Measurements from ENCODE around the gene GLI3. TPM values are rescaled to one million over a fixed set of nuclear protein-coding genes. Genes with fewer than 3 reads are reported as not detected.

The GLI3 gene
- total RNA-seq, 2 experiments from 2014 or later, result 0.28 to 0.36 TPM

DNA sequence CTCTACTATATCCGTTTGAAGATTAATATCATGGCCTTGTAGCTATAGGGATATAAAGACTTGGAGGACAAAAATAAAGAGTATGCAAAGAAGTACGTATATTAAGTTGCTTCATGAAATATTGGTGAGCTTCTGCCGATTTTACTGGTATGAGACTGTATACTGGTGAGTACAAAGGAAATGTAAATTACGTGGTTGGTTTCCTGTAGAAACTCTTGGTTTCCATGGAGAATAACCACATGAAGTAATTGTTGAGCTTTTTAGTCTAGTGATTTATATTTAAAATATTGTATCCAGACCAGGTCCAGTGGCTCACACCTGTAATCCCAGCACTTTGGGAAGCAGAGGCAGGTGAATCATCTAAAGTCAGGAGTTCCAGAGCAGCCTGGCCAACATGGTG is 32.2 kb upstream of the GLI3 start:
- TF ChIP-seq CTCF (IDR thresholded peaks at IDR 0.05), result no peak
- ATAC-seq (ENCODE audit: poor library complexity) (no peak), DNase-seq (peak in 1 of 14 experiments; percentile 5)
- H3K27ac ChIP-seq (ENCODE audit: low read depth in 1 of 2, low read length in 2 of 2), result no peak overlapping the region
- CTCF ChIA-PET, result no interaction called here
- Mint-ChIP-seq H3K9me3 (no peaks in the 10 kb centered on the region), H3K36me3 (ENCODE audit: low read depth) (no peaks in the 10 kb centered on the region), H3K27me3 (no peaks in the 10 kb centered on the region), H3K4me1 (ENCODE audit: low read depth) (peaks cover 12% of the 10 kb centered on the region), H3K4me3 (no peak overlapping the region), H3K27ac (no peak overlapping the region)
- no peak overlapping the region for H3K4me3 ChIP-seq (ENCODE audit: low read length)
- H3K27me3 ChIP-seq (ENCODE audit: control insufficient read depth in 1 of 2, insufficient read depth in 2 of 2, low read length in 2 of 2), result no peaks in the 10 kb centered on the region
- intact Hi-C loops (cut with DNase I, micrococcal nuclease), result no loop called here
- no peaks in the 10 kb centered on the region for H3K36me3 ChIP-seq (ENCODE audit: insufficient read depth, low read length)
- H3K4me1 ChIP-seq (ENCODE audit: insufficient read depth, low read length), result no peaks in the 10 kb centered on the region
- POLR2A ChIA-PET, result no interaction called here
- no peaks in the 10 kb centered on the region for H3K9me3 ChIP-seq (ENCODE audit: control insufficient read depth in 1 of 2, insufficient read depth in 1 of 2, low read length in 2 of 2)

DNA sequence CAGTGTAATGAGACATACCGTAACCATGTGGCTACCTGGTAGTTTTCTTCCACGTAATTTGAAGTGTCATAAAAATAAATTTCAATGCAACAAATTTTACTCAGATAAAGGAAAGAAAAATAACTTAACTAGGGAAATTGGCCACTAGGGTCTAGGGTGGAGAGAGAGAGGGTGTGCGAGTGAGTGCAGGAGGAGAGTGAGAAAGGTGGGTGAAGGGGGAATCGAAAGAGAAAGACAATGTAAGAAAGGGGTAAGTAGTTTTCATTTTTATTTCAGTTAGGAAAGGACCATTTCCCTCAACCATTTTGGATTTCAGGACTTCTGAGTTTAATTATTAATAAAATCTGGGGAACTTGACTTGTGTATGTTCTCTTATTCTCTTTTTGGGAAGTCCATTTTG is 27.7 kb upstream of the GLI3 start:
- peaks cover 0 to 3% of the 10 kb centered on the region in 2 experiments for H3K9me3 ChIP-seq (ENCODE audit: control insufficient read depth in 1 of 2, insufficient read depth in 1 of 2, low read length in 2 of 2)
- no peaks in the 10 kb centered on the region for H3K36me3 ChIP-seq (ENCODE audit: insufficient read depth, low read length)
- H3K27ac ChIP-seq (ENCODE audit: low read depth in 1 of 2, low read length in 2 of 2), result no peak overlapping the region
- ATAC-seq (ENCODE audit: poor library complexity), result no peak
- CTCF ChIA-PET, result no interaction called here
- intact Hi-C loops (cut with DNase I, micrococcal nuclease), result no loop called here
- Mint-ChIP-seq H3K27me3 (no peaks in the 10 kb centered on the region), H3K4me3 (no peak overlapping the region), H3K27ac (no peak overlapping the region), H3K36me3 (ENCODE audit: low read depth) (no peaks in the 10 kb centered on the region), H3K9me3 (no peaks in the 10 kb centered on the region), H3K4me1 (ENCODE audit: low read depth) (peaks cover 12% of the 10 kb centered on the region)
- H3K4me3 ChIP-seq (ENCODE audit: low read length), result no peak overlapping the region
- no peak for DNase-seq
- POLR2A ChIA-PET, result no interaction called here
- H3K27me3 ChIP-seq (ENCODE audit: control insufficient read depth in 1 of 2, insufficient read depth in 2 of 2, low read length in 2 of 2), result no peaks in the 10 kb centered on the region
- H3K4me1 ChIP-seq (ENCODE audit: insufficient read depth, low read length), result no peaks in the 10 kb centered on the region
- no peak for TF ChIP-seq CTCF (IDR thresholded peaks at IDR 0.05)

GRCh38 chr7:42263971-42264370 is 27.0 kb upstream of the GLI3 start:
- peaks cover 0 to 3% of the 10 kb centered on the region in 2 experiments for H3K9me3 ChIP-seq (ENCODE audit: control insufficient read depth in 1 of 2, insufficient read depth in 1 of 2, low read length in 2 of 2)
- no peaks in the 10 kb centered on the region for H3K36me3 Mint-ChIP-seq (ENCODE audit: low read depth)
- no peak overlapping the region for H3K27ac Mint-ChIP-seq
- H3K27me3 ChIP-seq (ENCODE audit: control insufficient read depth in 1 of 2, insufficient read depth in 2 of 2, low read length in 2 of 2), result no peaks in the 10 kb centered on the region
- no peak overlapping the region for H3K27ac ChIP-seq (ENCODE audit: low read depth in 1 of 2, low read length in 2 of 2)
- no peak for ATAC-seq (ENCODE audit: poor library complexity)
- no peak overlapping the region for H3K4me3 ChIP-seq (ENCODE audit: low read length)
- no peaks in the 10 kb centered on the region for H3K36me3 ChIP-seq (ENCODE audit: insufficient read depth, low read length)
- no peak overlapping the region for H3K4me3 Mint-ChIP-seq
- no peak for TF ChIP-seq CTCF (IDR thresholded peaks at IDR 0.05)
- no peaks in the 10 kb centered on the region for H3K27me3 Mint-ChIP-seq
- no peaks in the 10 kb centered on the region for H3K4me1 ChIP-seq (ENCODE audit: insufficient read depth, low read length)
- intact Hi-C loops (cut with DNase I, micrococcal nuclease), result no loop called here
- no peak for DNase-seq
- ChIA-PET POLR2A (no interaction called here), CTCF (no interaction called here)
- peaks cover 6% of the 10 kb centered on the region for H3K4me1 Mint-ChIP-seq (ENCODE audit: low read depth)
- H3K9me3 Mint-ChIP-seq, result no peaks in the 10 kb centered on the region
